ENCODE measurements around the gene MAP3K5.
"Not testable (repeated sequence)": the region's sequence is repeated elsewhere in the genome, so short reads cannot be mapped to it uniquely, and the experiment has no call there.

MAP3K5 gene

DNA sequence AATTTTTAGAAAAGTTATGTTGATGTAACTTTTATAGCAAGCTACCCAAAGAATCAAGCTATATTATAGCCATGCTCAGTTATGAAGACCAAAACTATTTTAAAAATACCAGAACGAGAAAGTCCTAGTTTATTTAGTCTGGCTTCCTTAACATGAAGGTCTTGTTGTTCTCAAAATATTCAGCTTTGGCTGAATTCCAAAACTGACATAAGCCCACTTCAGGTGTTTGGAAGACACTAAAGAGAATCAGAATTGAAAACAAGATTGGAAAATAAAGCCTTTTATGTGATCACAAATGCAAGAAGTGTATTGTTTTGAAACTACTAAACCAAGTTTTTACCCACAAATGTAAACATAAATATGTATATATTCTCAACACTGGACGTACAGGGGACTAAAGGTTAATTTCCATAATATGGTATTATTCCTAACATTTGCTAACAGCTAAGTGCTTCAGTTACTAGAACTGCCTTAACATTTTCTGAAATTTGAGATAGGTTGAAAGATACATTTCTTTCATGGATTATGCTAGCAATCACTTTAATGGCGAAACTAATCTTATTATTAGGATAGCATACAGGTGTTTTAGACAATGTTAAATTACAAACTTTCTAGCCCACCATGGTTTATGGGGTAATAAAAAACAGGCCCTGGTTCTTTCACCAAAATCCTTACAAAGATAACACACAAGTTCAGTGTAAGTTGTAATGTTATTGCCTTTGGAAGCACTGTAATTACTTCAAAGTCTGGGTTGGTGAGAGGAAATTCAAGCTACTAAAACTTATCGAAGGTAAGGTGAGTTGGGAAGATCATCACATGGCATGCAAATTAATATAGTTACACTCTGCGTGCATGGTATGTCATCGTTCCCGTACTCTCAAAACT, 1.6 kb downstream of the MAP3K5 start:
- DNase-seq: no peak

DNA sequence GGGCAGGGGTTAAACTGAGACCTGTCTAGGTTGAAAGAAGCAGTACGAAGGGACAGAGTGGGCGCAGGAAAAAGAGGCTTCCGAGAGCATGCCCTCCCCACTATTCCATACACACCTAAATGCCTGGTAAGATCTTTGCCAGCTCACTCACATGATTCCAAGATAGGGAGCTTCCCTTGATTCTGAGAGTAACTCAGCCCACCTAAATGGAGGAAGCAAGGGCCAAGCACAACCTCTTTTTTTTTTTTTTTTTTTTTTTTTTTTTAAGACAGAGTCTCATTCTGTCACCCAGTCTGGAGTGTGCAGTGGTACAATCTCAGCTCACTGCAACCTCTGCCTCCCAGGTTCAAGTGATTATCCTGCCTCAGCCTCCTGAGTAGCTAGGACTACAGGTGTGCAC, 2.8 kb downstream of the MAP3K5 start:
- not testable (repeated sequence) for DNase-seq

DNA sequence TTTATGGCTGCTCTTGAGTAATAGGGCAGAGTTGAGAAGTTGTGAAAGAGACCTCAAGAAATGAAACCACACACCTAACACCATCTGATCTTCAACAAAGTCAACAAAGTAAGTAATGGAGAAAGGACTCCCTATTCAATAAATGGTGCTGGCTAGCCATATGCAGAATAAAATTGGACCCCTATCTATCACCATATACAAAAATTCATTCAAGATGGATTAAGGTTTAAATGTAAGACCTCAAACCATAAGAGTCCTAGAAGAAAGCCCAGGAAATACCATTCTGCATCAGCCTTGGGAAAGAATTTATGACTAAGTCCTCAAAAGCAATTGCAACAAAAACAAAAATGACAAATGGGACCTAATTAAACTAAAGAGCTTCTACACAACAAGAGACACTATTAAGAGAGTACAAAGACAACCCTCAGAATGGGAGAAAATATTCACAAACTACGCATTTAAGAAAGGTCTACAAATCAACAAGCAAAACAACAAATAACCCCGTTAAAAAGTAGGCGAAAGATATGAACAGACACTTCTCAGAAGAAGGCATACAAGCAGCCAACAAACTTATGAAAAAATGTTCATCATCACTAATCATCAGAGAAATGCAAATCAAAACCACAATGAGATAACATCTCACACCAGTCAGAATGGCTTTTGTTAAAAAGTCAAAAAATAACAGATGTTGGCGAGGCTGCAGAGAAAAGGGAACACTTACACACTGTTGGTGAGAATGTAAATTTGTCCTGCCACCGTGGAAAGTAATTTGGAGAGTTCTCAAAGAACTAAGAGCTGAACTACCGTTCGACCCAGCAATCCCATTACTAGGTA, 4.0 kb downstream of the MAP3K5 start:
- DNase-seq: peak; percentile 85

DNA sequence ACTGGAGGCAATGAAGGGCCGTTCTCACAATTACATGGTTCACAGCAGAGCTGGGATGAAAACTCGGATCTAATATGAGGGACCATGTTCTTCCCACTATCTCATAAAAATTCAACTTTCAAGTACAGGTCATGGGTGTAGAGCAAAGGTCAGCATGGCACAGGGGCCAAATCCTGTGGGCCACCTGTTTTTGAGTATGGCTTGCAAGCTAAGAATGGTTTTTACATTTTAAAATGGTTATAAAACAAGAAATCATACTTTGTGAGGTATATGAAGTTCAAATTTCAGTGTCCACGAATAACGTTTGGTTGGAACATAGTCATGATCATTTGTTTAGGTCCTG, 4.6 kb downstream of the MAP3K5 start:
- no peak for DNase-seq

DNA sequence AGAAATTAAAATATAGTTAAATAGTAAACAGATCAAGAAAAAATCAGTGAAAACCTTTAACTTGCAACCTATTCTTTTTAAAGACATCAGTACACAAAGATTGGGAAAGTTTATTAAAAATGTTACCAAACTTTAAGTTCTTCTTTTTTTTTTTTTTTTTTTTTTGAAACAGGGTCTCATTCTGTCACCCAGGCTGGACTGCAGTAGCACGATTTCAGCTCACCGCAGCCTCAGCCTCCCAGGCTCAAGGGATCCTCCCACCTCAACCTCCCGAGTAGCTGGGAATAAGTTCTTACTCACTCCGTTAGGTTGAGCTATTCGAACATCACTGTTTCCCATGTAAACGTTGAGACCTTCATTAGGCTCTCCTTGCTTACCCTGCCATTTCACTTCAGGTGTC, 5.6 kb downstream of the MAP3K5 start:
- DNase-seq: no peak

DNA sequence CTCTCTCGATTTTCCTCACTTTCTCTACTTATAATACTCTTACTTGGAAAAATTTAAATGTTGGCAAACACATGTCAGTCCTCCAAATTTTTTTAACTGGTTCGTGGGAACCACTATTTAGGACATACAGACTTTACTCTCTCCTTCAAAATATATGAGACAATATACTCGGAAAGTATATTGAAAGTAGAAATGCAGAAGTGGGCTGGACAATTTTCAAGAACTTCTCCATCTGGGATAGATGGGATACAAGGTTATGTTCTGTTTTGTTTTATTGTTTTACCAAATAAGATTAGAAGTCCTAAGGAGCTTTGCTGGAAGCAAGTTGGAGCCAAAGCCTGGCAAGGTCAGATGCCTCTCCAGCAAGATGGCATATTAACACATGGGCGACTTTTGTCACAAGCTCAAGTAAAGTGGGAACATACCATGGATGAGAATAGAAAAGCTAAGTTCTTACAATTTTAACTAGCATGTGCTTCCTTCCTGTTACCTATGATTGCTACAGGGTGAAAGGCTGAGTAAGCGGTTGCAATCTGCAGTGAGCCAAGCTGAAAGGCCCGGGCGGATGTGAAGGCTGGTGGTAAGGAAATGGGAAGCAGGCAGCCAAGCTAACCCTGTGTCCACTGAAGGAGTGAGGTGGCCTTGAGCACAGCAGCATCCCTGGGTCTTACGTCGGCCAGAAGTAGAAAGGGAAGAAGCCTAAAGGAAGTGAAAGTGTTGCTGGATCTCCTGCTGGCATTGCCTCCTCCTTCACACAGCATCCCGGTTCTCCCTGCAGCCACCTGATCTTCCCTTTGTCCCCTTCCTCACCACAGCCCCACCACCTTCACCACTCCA, 7.1 kb downstream of the MAP3K5 start:
- no peak for DNase-seq

DNA sequence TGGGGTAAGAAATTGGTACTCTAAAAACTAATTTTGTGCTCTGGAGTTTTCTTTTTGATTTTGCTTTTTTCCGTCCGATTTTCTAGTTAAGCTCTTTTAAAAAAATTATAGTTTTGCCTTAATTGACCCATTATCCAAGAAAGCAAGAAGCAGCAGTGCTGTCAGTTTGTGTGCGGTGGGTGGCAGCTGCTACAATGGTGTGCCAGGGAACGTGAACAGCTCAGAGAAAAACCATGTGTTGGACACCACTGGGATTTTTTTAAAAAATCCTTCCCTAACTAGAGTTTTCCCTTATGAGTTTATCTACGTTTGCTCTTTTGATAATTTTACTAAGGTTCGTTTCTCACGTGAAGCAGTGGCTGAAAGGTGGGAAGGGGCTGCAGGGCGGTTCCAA, 8.0 kb downstream of the MAP3K5 start:
- no peak for DNase-seq

DNA sequence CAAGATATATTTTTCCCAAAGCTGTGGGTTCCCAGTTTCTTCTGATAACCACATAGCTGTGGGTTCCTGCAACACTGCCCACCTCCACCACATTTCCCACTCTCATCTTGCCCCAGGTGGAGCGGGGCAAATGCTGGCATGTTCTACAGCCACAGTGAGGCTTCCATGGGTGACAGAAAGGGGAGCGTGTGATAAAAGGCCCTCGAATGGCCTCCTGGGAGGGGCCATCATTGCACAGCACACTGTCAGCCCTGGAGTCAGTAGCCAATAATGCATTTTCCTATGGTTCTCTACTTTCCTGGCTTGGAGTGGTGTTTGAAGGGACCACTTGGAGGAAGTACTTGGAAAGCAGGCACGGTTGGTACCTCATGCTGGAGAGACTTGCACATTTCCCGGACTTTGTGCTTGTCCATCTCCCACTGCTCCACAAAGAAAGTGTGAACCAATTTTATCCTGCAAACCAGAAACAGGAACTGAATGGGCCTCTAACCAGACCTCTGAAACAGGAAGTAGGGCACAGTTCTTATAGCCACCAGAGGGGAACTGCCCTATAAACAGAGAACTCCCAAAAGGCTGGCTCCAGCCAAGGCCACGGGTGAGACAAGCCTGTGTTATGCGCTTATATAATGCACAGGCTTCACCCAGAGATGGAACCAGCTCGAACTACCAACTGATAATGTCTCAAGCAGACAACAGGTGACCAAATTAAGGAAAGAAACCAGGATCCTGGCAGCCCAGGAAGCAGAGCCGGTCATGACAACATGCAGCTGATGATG, 8.6 kb downstream of the MAP3K5 start:
- DNase-seq: no peak

DNA sequence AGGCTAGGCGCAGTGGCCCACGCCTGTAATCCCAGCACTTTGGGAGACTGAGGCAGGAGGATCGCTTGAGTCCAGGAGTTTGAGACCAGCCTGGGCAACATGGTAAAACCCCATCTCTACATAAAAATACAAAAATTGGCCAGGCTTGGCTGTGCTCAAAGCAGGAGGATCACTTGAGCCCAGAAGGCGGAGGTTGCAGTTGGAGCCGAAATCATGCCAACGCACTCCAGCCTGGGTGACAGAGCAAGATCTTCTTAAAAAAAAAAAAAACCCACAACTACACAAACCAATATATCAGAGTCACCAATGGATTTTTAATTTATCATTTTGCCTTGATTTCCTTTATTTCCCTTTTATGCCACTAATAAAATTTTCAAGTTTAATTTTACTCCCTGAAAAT, 9.3 kb downstream of the MAP3K5 start:
- DNase-seq: no peak

DNA sequence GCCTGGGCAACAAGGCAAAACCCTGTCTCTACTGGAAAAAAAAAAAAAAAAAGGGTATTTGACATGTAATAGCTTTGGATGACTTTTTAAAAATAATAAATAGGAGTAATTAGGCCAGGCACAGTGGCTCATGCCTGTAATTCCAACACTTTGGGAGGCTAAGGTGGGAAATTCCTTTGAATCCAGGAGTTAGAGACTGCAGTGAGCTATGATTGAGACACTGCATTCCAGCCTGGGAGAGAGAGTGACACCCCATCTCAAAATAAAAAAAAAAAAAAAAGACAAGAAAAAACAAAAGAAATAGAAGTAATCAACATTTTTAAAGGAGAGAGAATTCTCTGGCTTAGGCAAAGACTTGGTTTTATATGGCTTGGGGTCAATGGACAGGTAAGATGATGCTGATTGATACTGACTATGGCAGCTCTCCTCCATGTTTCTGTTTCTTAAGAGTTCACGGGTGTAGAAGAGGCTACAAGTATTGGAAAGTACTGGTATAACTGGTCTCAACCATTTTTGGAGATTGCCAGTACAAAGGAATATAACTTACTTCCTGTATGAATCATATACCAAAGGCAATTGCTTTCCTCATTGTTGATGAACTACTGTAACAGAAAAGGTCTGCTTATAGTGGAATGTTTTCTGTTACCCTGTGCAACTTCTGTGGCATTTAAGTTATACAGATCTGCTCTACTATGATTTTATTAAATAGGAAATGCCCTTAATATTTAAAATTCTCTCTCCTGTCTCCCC, 10.1 kb downstream of the MAP3K5 start:
- DNase-seq: peak; percentile 58

DNA sequence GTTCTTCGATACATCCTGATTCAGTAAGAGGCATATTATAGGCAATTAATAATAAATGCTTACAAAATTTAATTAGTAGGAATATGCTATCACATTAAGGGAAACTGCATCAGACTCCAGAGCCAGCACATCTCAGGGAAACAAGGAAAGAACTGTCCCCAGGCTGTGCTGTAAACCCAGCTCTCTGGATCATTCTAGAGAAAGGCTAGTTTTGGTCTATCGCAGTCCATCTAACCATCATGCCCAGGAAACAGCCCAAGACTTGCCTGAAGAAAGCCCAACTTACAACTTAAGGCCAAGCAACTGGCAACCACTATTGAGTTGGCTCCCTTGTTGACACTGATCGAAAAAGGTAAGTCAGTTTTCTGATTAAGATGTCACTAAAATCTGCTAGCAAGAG, 11.3 kb downstream of the MAP3K5 start:
- no peak for DNase-seq

DNA sequence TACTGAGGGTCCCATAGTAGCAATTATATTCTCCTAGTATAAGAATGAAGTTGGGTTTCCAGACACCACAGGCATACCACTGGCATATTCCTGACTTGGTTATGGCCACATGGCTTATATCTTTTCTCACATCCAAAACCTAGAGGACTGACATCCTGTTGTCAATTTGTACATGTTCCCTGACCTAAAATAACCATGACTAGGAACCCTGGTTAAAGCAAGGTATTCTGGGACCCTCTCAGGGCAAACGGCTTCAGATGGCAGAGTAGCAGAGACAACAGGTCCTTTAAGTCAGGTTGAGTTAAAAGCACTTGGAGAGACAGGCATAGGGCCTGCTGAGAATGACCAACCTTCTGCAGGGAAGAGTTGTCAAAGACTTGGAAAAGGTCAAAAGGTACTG, 12.6 kb downstream of the MAP3K5 start:
- no peak for DNase-seq

DNA sequence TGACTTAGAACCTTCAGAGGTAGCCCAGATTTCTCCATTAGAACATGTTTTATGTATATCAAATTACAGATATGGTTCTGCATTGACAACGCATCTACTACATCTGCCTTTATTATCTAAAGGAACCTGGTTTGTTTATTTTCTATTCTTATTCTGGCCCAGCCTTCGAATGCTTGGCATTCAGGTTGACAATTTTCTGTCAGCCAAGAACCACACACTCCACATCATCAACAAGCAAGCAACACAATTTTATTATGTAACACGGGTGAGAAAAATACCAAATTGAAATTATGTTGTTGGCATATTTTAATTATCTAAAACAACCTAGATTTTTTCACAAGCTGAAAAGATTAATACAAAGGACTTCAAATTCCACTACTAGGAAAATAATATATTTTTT, 14.6 kb downstream of the MAP3K5 start:
- DNase-seq: no peak

DNA sequence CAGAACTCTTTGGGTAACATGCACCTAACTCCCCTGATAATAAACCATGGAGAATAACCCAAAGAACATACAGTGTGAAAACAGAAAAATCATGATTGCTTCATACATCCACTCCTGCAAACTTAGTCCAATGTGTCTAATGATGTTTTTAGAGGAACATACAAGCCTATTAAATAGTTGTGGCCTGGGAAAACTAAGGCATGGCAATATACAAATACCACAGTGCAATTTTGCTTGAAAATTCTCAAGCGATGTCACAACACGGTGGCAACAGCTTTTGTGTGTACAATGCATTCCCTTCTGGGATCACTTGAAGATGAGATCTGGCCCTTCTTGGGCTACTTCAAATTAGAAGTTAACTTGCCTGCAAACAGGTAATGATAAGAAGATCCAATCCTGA, 16.7 kb downstream of the MAP3K5 start:
- DNase-seq: peak; percentile 42

DNA sequence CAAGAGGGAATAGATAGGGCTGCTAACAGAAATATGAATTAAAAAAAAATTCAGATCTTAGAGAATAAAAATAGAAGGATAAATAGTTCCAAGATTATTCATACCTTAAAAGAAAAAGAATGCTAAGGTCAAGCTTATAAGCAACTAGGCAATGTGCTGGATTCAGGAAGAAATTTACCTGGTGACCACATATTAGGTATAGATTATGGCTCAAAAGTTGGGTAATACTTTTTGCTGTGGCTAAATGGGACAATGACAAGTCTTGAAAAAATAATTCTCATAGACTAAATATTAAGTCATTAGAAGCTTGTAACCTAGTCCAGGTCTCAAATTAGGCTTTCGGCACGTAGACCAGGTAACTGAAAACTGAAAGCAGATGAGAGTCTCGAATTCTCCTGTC, 17.2 kb downstream of the MAP3K5 start:
- DNase-seq: no peak

DNA sequence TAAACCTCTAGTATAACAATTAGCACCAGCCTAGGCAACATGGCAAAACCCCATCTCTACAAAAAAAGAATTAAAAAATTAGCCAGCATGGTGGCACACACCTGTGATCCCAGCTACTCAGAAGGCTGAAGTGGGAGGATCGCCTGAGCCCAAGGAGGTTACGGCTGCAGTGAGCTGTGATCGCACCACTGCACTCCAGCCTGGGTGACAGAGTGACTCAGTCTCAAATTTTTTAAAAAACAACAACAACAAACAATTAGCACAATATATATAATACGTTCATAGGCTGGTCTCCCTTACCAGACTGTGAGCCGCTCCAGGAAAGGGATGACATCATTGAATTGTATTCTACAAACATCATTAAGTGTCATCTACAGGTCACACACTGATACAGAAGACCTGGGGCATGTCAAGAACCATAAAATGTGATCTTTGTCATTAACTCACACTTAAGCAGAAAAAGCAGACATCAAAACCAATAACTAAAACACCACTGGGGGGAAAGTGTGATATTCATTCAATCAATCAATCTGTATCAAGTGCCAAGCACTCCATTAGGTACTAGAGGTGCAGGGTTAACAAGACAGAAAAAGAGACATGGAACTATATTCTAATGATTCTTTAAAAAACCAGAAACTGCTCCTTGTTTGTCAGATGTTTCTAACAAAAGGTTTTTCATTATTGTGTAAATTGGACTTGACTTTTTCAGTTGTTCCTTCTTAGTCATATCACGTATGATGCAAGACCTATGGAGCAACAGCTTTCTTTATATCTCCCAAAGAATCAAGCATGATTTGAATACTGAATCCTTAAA, 17.8 kb downstream of the MAP3K5 start:
- DNase-seq: peak; percentile 68

DNA sequence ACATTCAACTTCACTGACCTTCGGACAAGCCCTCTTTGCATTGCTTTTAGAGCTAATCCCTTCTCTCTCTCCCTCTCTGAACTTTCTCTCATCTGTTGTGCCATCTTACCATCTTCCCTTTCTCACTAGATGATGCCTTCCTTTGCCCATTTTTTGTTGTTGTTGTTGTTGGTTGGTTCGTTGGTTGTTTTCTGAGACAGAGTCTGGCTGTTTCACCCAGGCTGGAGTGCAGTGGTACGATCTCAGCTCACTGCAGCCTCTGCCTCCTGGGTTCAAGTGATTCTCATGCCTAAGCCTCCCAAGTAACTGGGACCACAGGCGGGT, 18.8 kb downstream of the MAP3K5 start:
- DNase-seq: no peak

DNA sequence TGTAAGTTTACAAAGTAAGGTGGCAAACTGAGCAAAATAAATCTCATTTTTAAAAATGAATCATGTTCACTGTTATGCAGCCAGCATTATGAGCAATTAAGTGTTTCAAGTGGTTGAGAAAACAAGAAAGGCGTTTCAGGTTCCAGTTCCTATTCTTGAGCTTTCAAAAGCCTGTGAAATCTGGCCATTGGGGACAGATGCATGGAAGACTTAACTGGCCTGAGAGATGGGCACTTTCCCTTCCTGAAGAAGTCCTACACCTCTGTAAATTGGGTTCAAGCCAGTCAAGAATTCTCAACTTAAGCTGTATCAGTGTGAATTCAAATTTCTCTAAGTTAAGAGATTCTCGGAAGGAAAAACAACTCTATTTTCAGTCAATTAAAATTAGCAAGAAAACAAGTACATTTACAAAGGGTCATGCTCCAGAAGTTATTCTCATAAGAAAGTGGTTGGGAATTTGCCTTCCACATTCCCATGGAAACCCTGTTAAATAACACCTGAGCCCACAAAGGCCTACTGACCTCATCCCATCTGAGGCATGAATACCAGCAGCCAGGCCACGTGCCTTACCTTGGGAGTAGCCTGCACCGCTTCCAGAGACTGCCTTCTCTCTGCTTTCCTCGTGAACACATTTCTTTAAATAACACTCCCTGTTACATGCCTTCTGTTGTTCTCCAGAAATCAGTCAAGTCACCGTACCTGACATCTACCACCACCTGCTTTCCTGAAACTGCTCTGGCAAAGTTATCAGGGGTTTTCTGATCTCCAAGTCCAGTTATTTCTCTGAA, 19.4 kb downstream of the MAP3K5 start:
- DNase-seq: no peak

DNA sequence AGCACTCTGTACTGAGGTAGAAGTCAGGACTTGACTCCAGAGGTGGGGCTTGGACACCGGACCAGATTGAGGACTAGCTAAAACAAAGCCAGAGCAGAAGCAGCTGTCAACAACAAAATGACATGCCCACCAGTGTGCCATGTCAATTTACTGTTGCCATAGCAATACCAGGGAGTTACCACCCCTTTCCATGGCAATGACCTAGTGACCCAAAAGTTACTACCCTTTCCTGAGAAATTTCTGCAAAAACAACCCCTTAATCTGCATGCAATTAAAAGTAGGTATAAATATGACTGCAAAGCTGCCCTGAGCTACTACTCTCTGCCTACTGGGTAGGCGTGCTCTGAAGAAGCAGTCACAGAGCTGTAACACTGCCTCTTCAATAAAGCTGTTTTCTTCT, 21.0 kb downstream of the MAP3K5 start:
- no peak for DNase-seq

DNA sequence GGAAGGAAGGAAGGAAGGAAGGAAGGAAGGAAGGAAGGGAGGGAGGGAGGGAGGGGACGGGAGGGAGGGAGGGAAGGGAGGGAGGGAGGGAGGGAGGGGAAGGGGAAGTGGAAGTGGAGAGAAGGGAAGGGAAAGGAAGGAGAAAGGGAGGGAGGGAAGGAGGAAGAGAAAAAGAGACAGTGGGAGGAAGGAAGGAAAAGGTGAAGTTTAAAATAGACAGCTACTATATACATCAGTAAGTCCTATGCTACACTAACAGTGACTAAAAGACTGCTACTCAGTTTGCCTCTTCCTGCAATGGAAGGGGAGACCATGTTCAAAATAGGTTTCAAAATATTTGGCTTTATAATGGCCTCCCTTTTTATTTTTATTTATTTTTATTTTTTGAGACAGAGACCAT, 22.5 kb downstream of the MAP3K5 start:
- DNase-seq: no peak
